ENCODE results near the gene NKTR. TPM values are rescaled to one million over a fixed set of nuclear protein-coding genes. Genes with fewer than 3 reads are reported as not detected.

The NKTR gene
- polyA plus RNA-seq, 3 donors = 2.6 to 78.5 (median 5.8) TPM

GRCh38 chr3:42689421-42690014 lies 89.0 kb downstream of the NKTR start:
- peaks cover 34 to 47% (median 42%) of the 10 kb centered on the region in 3 donors for H3K27me3 Mint-ChIP-seq (ENCODE audit: low read depth in 3 of 3)
- no peak overlapping the region for H2AFZ ChIP-seq (ENCODE audit: insufficient read depth, low read depth, low read length, poor library complexity, severe bottlenecking)

GRCh38 chr3:42690191-42690590 lies 89.7 kb downstream of the NKTR start:
- Histone ChIP-seq H3K27me3 (ENCODE audit: control insufficient read depth in 2 of 2, insufficient read depth in 2 of 2, low read length in 2 of 2) (peaks cover 0 to 19% of the 10 kb centered on the region in 2 donors), H3K27ac (ENCODE audit: low read depth in 1 of 2, low read length in 2 of 2) (no peak overlapping the region), H4K20me1 (ENCODE audit: insufficient read depth, low read length) (no peaks in the 10 kb centered on the region), H2AFZ (ENCODE audit: insufficient read depth, low read depth, low read length, poor library complexity, severe bottlenecking) (no peak overlapping the region), H3K9ac (ENCODE audit: insufficient read depth, low read length, poor library complexity, severe bottlenecking) (no peak overlapping the region), H3K36me3 (replicated peaks in 1 of 2; ENCODE audit: control insufficient read depth in 1 of 2, insufficient read depth in 2 of 2, low read length in 2 of 2) (no peaks in the 10 kb centered on the region), H3K4me3 (replicated peaks in 1 of 3; ENCODE audit: low read depth in 2 of 3, low read length in 3 of 3) (no peak overlapping the region), H3K79me2 (ENCODE audit: insufficient read depth, low read length) (no peaks in the 10 kb centered on the region), H3K4me1 (ENCODE audit: control insufficient read depth in 1 of 2, insufficient read depth in 2 of 2, low read length in 2 of 2) (no peaks in the 10 kb centered on the region), H3K9me3 (replicated peaks in 1 of 2; ENCODE audit: control insufficient read depth in 1 of 2, insufficient read depth in 1 of 2, low read length in 2 of 2) (peaks cover 0 to 5% of the 10 kb centered on the region in 2 donors), H3K4me2 (replicated peaks; ENCODE audit: extremely low read depth, low read length, poor library complexity, severe bottlenecking) (no peak overlapping the region)
- Mint-ChIP-seq H3K36me3 (no peaks in the 10 kb centered on the region), H3K9me3 (peaks cover 0 to 8% (median 0%) of the 10 kb centered on the region in 7 donors), H3K4me1 (peaks cover 10% of the 10 kb centered on the region), H3K27ac (peak overlapping the region in 1 of 7 donors; percentile 54), H3K27me3 (ENCODE audit: low read depth in 3 of 3) (peaks cover 29 to 41% (median 37%) of the 10 kb centered on the region in 3 donors), H3K4me3 (no peak overlapping the region)
- TF ChIP-seq CTCF (IDR thresholded peaks at IDR 0.05) = no peak
- intact Hi-C loops (cut with micrococcal nuclease) = no loop called here
- WGBS (ENCODE audit: insufficient coverage) = 93% methylated on average over 7 of the region's 7 CpGs
- DNase-seq = no peak

More at GRCh38 chr3:42689421-42690014, 89.0 kb downstream of the NKTR start:
- Histone ChIP-seq H3K9ac (ENCODE audit: insufficient read depth, low read length, poor library complexity, severe bottlenecking) (no peak overlapping the region), H3K4me2 (replicated peaks; ENCODE audit: extremely low read depth, low read length, poor library complexity, severe bottlenecking) (no peak overlapping the region), H3K4me1 (ENCODE audit: control insufficient read depth in 1 of 2, insufficient read depth in 2 of 2, low read length in 2 of 2) (no peaks in the 10 kb centered on the region), H3K9me3 (replicated peaks in 1 of 2; ENCODE audit: control insufficient read depth in 1 of 2, insufficient read depth in 1 of 2, low read length in 2 of 2) (peaks cover 0 to 5% of the 10 kb centered on the region in 2 donors), H3K27ac (ENCODE audit: low read depth in 1 of 2, low read length in 2 of 2) (no peak overlapping the region), H3K4me3 (replicated peaks in 1 of 3; ENCODE audit: low read depth in 2 of 3, low read length in 3 of 3) (no peak overlapping the region), H4K20me1 (ENCODE audit: insufficient read depth, low read length) (no peaks in the 10 kb centered on the region), H3K79me2 (ENCODE audit: insufficient read depth, low read length) (no peaks in the 10 kb centered on the region), H3K36me3 (replicated peaks in 1 of 2; ENCODE audit: control insufficient read depth in 1 of 2, insufficient read depth in 2 of 2, low read length in 2 of 2) (no peaks in the 10 kb centered on the region), H3K27me3 (ENCODE audit: control insufficient read depth in 2 of 2, insufficient read depth in 2 of 2, low read length in 2 of 2) (peaks cover 0 to 26% of the 10 kb centered on the region in 2 donors)
- intact Hi-C loops (cut with micrococcal nuclease) = no loop called here
- Mint-ChIP-seq H3K36me3 (no peaks in the 10 kb centered on the region), H3K4me1 (peaks cover 10% of the 10 kb centered on the region), H3K4me3 (no peak overlapping the region), H3K27ac (no peak overlapping the region), H3K9me3 (peaks cover 0 to 8% (median 0%) of the 10 kb centered on the region in 7 donors)
- WGBS (ENCODE audit: insufficient coverage) = 80% methylated on average over 9 of the region's 9 CpGs
- TF ChIP-seq CTCF (IDR thresholded peaks at IDR 0.05) = no peak
- no peak for DNase-seq
